Measurements from ENCODE around the gene SPTBN1.
"Not testable (repeated sequence)": the region's sequence is repeated elsewhere in the genome, so short reads cannot be mapped to it uniquely, and the experiment has no call there.

The SPTBN1 gene

DNA sequence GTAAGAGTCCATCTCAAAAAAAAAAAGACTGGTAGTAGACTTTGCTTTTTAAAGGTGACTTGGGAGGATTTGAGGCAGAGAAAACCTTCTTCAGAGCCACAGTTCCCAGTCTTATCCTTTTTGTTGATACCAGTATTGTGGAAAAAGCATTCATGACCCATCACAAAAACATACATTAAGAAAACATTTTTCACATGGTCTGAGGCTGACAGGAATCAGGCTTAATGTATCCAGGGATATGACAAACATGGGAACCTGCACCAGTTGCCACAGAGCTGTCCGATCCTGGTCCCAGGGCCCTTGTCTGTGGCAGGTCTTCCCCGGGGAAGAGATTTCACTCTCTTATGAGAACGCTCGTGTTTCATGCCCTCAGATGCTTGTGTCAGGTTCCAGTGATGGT is 21.8 kb downstream of the SPTBN1 start:
- TF ChIP-seq, protein P1, sequence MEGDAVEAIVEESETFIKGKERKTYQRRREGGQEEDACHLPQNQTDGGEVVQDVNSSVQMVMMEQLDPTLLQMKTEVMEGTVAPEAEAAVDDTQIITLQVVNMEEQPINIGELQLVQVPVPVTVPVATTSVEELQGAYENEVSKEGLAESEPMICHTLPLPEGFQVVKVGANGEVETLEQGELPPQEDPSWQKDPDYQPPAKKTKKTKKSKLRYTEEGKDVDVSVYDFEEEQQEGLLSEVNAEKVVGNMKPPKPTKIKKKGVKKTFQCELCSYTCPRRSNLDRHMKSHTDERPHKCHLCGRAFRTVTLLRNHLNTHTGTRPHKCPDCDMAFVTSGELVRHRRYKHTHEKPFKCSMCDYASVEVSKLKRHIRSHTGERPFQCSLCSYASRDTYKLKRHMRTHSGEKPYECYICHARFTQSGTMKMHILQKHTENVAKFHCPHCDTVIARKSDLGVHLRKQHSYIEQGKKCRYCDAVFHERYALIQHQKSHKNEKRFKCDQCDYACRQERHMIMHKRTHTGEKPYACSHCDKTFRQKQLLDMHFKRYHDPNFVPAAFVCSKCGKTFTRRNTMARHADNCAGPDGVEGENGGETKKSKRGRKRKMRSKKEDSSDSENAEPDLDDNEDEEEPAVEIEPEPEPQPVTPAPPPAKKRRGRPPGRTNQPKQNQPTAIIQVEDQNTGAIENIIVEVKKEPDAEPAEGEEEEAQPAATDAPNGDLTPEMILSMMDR (conservative IDR thresholded peaks at IDR 0.05; ENCODE audit: low read length), result no peak
- no peak for DNase-seq (ENCODE audit: low read depth)

DNA sequence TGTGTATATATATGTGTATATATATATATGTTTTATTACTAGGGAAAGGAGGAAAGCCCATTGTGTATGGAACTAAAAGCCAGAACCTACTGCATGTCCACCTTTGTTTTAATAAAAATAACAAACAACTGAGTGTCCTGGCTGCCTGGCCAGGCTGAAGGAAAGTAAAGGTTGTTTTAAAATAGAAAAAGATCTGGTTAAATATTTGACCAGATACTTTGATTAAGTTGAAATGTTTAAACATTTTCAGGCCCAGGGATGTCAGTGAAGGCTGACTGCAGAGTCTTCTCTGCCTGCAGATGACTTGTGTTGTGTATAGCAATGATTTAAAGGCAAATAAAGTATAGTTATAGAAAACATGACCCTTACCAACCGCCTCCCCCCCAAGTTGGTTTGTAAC is 22.8 kb downstream of the SPTBN1 start:
- no peak overlapping the region for H3K4me3 ChIP-seq (ENCODE audit: low read length)
- DNase-seq (ENCODE audit: low read depth), result no peak
- TF ChIP-seq, protein P1 (conservative IDR thresholded peaks at IDR 0.05; ENCODE audit: low read length), result no peak

More for the DNA sequence above, 21.8 kb downstream of the SPTBN1 start:
- no peak overlapping the region for H3K4me3 ChIP-seq (ENCODE audit: low read length)

DNA sequence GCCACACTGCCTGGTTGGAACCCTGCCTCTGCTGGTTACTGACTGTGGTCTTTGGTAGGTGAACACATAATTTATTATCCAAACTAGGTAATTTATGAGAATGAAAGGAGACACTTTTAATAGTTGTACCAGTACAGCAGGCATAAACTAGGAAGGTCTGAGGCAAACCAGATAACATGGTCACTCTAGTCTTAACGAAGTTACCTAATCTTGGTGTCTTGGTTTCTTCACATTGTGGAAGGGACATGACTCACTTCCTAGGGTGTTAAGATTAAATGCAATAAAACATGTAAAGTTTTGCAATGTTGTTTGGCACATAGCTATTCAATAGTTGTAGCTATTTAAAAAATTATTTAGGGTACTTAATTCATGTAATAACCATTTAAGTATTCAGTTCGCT is 23.3 kb downstream of the SPTBN1 start:
- peak; percentile 57 for DNase-seq (ENCODE audit: low read depth)
- TF ChIP-seq, protein P1 (conservative IDR thresholded peaks at IDR 0.05; ENCODE audit: low read length), result no peak
- H3K4me3 ChIP-seq (ENCODE audit: low read length), result no peak overlapping the region

DNA sequence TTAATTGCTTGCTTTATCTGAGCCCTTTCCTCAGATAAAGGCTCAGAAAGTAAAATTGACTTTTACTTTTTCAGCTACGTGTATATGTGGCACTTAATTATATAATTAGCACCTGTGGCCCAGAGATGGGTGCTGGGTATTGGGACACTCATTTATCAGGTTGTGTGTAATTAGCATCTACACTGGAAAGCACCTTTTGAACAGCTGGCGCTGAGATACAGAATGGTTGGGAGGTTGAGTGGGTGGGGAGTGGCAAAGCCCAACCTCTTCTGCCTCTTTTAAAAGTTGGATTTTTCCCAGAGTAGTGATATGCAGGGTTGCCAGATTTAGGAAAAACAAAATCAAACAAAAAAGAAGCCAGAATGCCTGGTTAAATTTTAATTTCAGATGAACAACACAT is 23.9 kb downstream of the SPTBN1 start:
- DNase-seq (ENCODE audit: low read depth), result no peak
- H3K4me3 ChIP-seq (ENCODE audit: low read length), result no peak overlapping the region
- TF ChIP-seq, protein P1 (conservative IDR thresholded peaks at IDR 0.05; ENCODE audit: low read length), result no peak

DNA sequence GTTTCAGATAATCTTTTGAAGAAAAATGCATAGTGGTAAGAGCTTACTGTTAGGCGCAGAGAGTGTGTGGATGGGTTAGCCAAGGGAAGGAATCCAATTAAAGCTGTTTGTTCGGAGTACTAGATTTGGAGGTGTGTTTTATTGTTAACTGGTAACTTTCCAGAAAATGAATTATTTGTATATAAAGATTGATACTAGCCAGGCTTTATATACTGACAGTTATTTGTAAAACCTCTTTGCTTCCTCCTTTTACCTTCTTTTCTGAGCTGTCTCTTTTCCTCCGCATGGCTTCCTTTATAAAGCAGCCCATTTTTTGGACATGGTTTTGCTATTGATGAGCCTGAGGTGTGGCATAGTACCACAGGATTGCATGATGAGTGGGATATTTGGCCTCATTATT is 25.6 kb downstream of the SPTBN1 start:
- H3K4me3 ChIP-seq (ENCODE audit: low read length), result no peak overlapping the region

DNA sequence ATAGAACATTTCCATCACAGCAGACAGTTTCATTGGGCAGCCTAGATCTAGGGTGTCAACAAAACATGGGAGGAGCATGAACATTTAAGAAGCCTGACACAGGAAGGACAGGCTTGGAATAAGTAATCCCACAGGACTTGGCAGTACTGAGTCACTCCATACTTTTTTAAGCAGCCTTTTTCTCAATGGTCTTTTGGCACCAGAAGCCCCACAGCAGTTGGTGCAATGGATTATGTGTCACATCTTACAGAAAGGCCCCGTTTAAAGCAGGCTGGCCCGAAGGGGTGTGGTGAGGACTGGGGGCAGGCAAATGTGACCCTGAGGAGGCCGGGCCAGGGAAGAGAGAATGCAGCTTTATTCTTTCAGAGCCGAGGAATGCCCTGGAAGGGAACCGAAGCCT is 26.6 kb downstream of the SPTBN1 start:
- TF ChIP-seq, protein P1 (conservative IDR thresholded peaks at IDR 0.05; ENCODE audit: low read length), result no peak
- peak; percentile 91 for DNase-seq (ENCODE audit: low read depth)
- no peak overlapping the region for H3K4me3 ChIP-seq (ENCODE audit: low read length)

More for the DNA sequence above, 25.6 kb downstream of the SPTBN1 start:
- no peak for DNase-seq (ENCODE audit: low read depth)
- TF ChIP-seq, protein P1 (conservative IDR thresholded peaks at IDR 0.05; ENCODE audit: low read length), result no peak

DNA sequence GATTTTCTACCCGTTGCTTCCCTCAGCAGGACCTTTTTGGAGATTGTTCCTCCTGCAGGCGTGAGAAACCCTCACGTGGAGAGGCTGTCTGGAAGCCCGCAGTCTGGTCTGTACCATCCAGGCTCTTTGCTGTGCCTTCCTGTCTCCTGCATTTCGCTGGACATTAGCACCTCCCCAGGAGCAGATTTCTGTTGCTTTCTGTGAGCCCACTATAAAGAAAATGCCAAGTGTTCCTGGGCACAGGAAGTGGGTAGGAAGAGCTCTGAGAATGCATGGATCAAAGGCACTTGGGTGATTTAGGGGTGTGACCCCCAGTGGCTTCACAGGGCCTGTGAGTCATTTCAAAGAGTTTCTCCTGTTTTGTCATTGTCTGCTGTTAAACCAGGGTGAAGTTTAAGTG is 27.3 kb downstream of the SPTBN1 start:
- TF ChIP-seq, protein P1 (conservative IDR thresholded peaks at IDR 0.05; ENCODE audit: low read length), result no peak
- H3K4me3 ChIP-seq (ENCODE audit: low read length), result no peak overlapping the region; the same call in 1 of the 2 replicates
- DNase-seq (ENCODE audit: low read depth), result peak; percentile 76

DNA sequence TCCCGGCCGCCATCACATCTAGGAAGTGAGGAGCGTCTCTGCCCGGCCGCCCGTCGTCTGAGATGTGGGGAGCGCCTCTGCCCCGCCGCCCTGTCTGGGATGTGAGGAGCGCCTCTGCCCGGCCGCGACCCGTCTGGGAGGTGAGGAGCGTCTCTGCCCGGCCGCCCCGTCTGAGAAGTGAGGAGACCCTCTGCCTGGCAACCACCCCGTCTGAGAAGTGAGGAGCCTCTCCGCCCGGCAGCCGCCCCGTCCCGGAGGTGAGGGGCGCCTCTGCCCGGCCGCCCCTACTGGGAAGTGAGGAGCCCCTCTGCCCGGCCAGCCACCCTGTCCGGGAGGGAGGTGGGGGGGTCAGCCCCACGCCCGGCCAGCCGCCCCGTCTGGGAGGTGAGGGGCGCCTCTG is 29.6 kb downstream of the SPTBN1 start:
- DNase-seq (ENCODE audit: low read depth); H3K4me3 ChIP-seq (ENCODE audit: low read length): not testable (repeated sequence)
